Mesodermal cell (in vitro differentiated cells): ENCODE measurements around the gene TMEM238L.

ENCODE experiments used
- H3K27ac ChIP-seq: 2 replicates; pipeline ENCODE4 v1.7.0; 2013; ENCODE audit warnings: mild to moderate bottlenecking, low read depth, low read length, moderate library complexity; ENCODE audit not compliant: severe bottlenecking
- H3K36me3 ChIP-seq: 2 replicates; pipeline ENCODE4 v1.7.1; 2013; ENCODE audit warnings: mild to moderate bottlenecking, low read length, moderate library complexity; ENCODE audit not compliant: control insufficient read depth, insufficient read depth
- H3K4me1 ChIP-seq: one replicate; pipeline ENCODE4 v1.7.1; 2013; ENCODE audit warnings: mild to moderate bottlenecking, low read length; ENCODE audit not compliant: insufficient read depth, control insufficient read depth, poor library complexity, severe bottlenecking
- H3K4me3 ChIP-seq: 2 replicates; pipeline ENCODE4 v1.7.0; 2013; ENCODE audit warnings: low read length, control low read depth, mild to moderate bottlenecking; ENCODE audit not compliant: insufficient read depth, poor library complexity, severe bottlenecking; ENCODE audit errors: extremely low read depth
- H3K9me3 ChIP-seq: 2 replicates; pipeline ENCODE4 v1.7.1; 2013; ENCODE audit warnings: mild to moderate bottlenecking, low read length, moderate library complexity; ENCODE audit not compliant: control insufficient read depth
- WGBS, 2 experiments: methylation state at CpG; one replicate each; pipeline ENCODE4 v1.1.5; 2013; ENCODE audit warnings: missing lambda C conversion rate in 2 of 2; ENCODE audit not compliant: insufficient coverage in 2 of 2; 5-methylcytosine and 5-hydroxymethylcytosine counted together

Gene TMEM238L

GRCh38 chr17:10805911-10806310 lies 2.0 kb upstream of the TMEM238L start:
- 88 to 97% methylated on average over 5 to 6 of the region's 6 CpGs for WGBS, 2 experiments
- H3K4me1 ChIP-seq = no peaks in the 10 kb centered on the region
- H3K4me3 ChIP-seq = no peak overlapping the region
- no peaks in the 10 kb centered on the region for H3K9me3 ChIP-seq
- H3K27ac ChIP-seq = no peak overlapping the region
- no peaks in the 10 kb centered on the region for H3K36me3 ChIP-seq

GRCh38 chr17:10804546-10804945 lies 647 bp upstream of the TMEM238L start:
- Histone ChIP-seq H3K27ac (no peak overlapping the region), H3K4me1 (no peaks in the 10 kb centered on the region)

GRCh38 chr17:10803350-10803749 lies 549 bp downstream of the TMEM238L start:
- Histone ChIP-seq H3K4me1 (no peaks in the 10 kb centered on the region), H3K27ac (no peak overlapping the region), H3K9me3 (no peaks in the 10 kb centered on the region), H3K4me3 (no peak overlapping the region), H3K36me3 (no peaks in the 10 kb centered on the region)
- WGBS, 2 experiments = 80 to 96% methylated on average over 6 to 7 of the region's 7 CpGs

More at GRCh38 chr17:10804546-10804945, 647 bp upstream of the TMEM238L start:
- Histone ChIP-seq H3K4me3 (no peak overlapping the region), H3K36me3 (no peaks in the 10 kb centered on the region), H3K9me3 (no peaks in the 10 kb centered on the region)
- 90 to 93% methylated on average over 6 to 7 of the region's 7 CpGs for WGBS, 2 experiments

- H3K4me3 ChIP-seq = no peak overlapping the region
- 91 to 93% methylated on average over 7 to 8 of the region's 14 CpGs for WGBS, 2 experiments
- H3K4me1 ChIP-seq = no peaks in the 10 kb centered on the region
- no peaks in the 10 kb centered on the region for H3K9me3 ChIP-seq
- H3K36me3 ChIP-seq = no peaks in the 10 kb centered on the region
- H3K27ac ChIP-seq = no peak overlapping the region
Observed at GRCh38 chr17:10802496-10803284, 1.2 kb downstream of the TMEM238L start.

GRCh38 chr17:10799407-10799806 lies 4.5 kb downstream of the TMEM238L start:
- Histone ChIP-seq H3K36me3 (no peaks in the 10 kb centered on the region), H3K4me3 (no peak overlapping the region), H3K27ac (no peak overlapping the region), H3K4me1 (no peaks in the 10 kb centered on the region), H3K9me3 (no peaks in the 10 kb centered on the region)
- 92 to 94% methylated on average over 6 to 7 of the region's 7 CpGs for WGBS, 2 experiments

- no peaks in the 10 kb centered on the region for H3K9me3 ChIP-seq
- H3K36me3 ChIP-seq = no peaks in the 10 kb centered on the region
- no peak overlapping the region for H3K27ac ChIP-seq
- H3K4me3 ChIP-seq = no peak overlapping the region
- 90 to 95% methylated on average over 5 to 7 of the region's 7 CpGs for WGBS, 2 experiments
- H3K4me1 ChIP-seq = no peaks in the 10 kb centered on the region
Observed at GRCh38 chr17:10798910-10799309, 5.0 kb downstream of the TMEM238L start.

GRCh38 chr17:10798332-10798749 lies 5.6 kb downstream of the TMEM238L start:
- Histone ChIP-seq H3K4me1 (no peaks in the 10 kb centered on the region), H3K9me3 (no peaks in the 10 kb centered on the region), H3K27ac (no peak overlapping the region), H3K4me3 (no peak overlapping the region), H3K36me3 (no peaks in the 10 kb centered on the region)
- WGBS, 2 experiments = 83 to 85% methylated on average over 3 of the region's 3 CpGs

- WGBS, 2 experiments = 72 to 77% methylated on average over 10 of the region's 11 CpGs
- Histone ChIP-seq H3K9me3 (no peaks in the 10 kb centered on the region), H3K36me3 (no peaks in the 10 kb centered on the region), H3K27ac (no peak overlapping the region), H3K4me1 (no peaks in the 10 kb centered on the region), H3K4me3 (no peak overlapping the region)
Observed at GRCh38 chr17:10797476-10798328, 6.2 kb downstream of the TMEM238L start.

- H3K27ac ChIP-seq = no peak overlapping the region
Observed at GRCh38 chr17:10793816-10794215, 10.1 kb downstream of the TMEM238L start.

GRCh38 chr17:10793256-10793655 lies 10.6 kb downstream of the TMEM238L start:
- WGBS, 2 experiments = 93 to 96% methylated on average over 6 to 7 of the region's 7 CpGs
- H3K27ac ChIP-seq = no peak overlapping the region
- no peaks in the 10 kb centered on the region for H3K4me1 ChIP-seq
- no peaks in the 10 kb centered on the region for H3K9me3 ChIP-seq
- H3K4me3 ChIP-seq = no peak overlapping the region
- no peaks in the 10 kb centered on the region for H3K36me3 ChIP-seq

More at GRCh38 chr17:10793816-10794215, 10.1 kb downstream of the TMEM238L start:
- Histone ChIP-seq H3K4me3 (no peak overlapping the region), H3K4me1 (no peaks in the 10 kb centered on the region), H3K36me3 (no peaks in the 10 kb centered on the region), H3K9me3 (no peaks in the 10 kb centered on the region)
- WGBS, 2 experiments = 86% methylated on average over 1 of the region's 4 CpGs; no CpG with 5 or more reads in 1 of the 2 experiments
